HFFc6 (cell line): ENCODE data around the gene SORL1-AS1.

Experiments
- DNase-seq: peaks from one replicate; pipeline ENCODE4 v3.0.0-alpha.2; 2018
- H3K27ac Mint-ChIP-seq: 2 replicates; pipeline ENCODE4 v1.8.0; 2020; ENCODE audit warnings: mild to moderate bottlenecking, mixed read lengths
- H3K27me3 Mint-ChIP-seq: 2 replicates; pipeline ENCODE4 v1.8.0; 2021; ENCODE audit warnings: mild to moderate bottlenecking, moderate library complexity, mixed read lengths; ENCODE audit not compliant: insufficient read depth
- H3K36me3 Mint-ChIP-seq: 2 replicates; pipeline ENCODE4 v1.8.0; 2021; ENCODE audit warnings: low read depth, mixed read lengths
- H3K4me1 Mint-ChIP-seq: 2 replicates; pipeline ENCODE4 v1.8.0; 2020; ENCODE audit warnings: low read depth, mixed read lengths
- H3K4me3 Mint-ChIP-seq: 2 replicates; pipeline ENCODE4 v1.8.0; 2020; ENCODE audit warnings: mild to moderate bottlenecking, moderate library complexity, mixed read lengths
- H3K9me3 Mint-ChIP-seq: 2 replicates; pipeline ENCODE4 v1.8.0; 2020; ENCODE audit warnings: mild to moderate bottlenecking, mixed read lengths
- TF ChIP-seq, protein P1 (sequence below): fragments of 200-600 bp; sonication (generic); IDR thresholded peaks from 2 replicates; pipeline ENCODE4 v1.5.0; 2021; ENCODE audit warnings: antibody characterized with exemption, mild to moderate bottlenecking

Gene SORL1-AS1

GRCh38 chr11:121473064-121473777, 20.5 kb upstream of the SORL1-AS1 start:
- no peaks in the 10 kb centered on the region for H3K36me3 Mint-ChIP-seq
- TF ChIP-seq, protein P1, sequence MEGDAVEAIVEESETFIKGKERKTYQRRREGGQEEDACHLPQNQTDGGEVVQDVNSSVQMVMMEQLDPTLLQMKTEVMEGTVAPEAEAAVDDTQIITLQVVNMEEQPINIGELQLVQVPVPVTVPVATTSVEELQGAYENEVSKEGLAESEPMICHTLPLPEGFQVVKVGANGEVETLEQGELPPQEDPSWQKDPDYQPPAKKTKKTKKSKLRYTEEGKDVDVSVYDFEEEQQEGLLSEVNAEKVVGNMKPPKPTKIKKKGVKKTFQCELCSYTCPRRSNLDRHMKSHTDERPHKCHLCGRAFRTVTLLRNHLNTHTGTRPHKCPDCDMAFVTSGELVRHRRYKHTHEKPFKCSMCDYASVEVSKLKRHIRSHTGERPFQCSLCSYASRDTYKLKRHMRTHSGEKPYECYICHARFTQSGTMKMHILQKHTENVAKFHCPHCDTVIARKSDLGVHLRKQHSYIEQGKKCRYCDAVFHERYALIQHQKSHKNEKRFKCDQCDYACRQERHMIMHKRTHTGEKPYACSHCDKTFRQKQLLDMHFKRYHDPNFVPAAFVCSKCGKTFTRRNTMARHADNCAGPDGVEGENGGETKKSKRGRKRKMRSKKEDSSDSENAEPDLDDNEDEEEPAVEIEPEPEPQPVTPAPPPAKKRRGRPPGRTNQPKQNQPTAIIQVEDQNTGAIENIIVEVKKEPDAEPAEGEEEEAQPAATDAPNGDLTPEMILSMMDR, result no peak
- no peak overlapping the region for H3K4me3 Mint-ChIP-seq
- H3K4me1 Mint-ChIP-seq, result peaks cover 9% of the 10 kb centered on the region
- peaks cover 20% of the 10 kb centered on the region for H3K27me3 Mint-ChIP-seq
- H3K9me3 Mint-ChIP-seq, result no peaks in the 10 kb centered on the region
- H3K27ac Mint-ChIP-seq, result no peak overlapping the region
- DNase-seq, result peak; percentile 19

- no peaks in the 10 kb centered on the region for H3K36me3 Mint-ChIP-seq
Measured at GRCh38 chr11:121472312-121472711, 19.5 kb upstream of the SORL1-AS1 start.

DNA sequence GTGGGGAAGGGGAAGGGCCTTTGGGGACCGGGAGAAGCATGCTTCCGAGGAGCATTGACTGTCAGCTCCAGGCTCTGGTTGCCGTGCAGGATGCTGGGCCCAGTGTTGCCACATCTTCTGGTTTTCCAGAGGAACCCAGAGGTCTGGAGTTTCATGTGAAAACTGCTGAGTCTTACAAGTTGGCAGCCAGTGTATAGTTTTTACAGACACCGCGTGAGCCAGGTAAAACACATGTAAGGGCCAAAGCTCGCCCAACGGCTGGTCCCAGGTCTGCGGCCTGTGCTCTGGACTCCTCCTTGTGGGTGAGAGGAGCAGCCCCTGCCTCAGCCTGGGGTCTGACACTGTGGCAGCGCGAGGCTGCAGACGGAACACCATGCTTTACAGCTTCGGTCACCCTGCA, 18.4 kb upstream of the SORL1-AS1 start:
- no peak for DNase-seq

More at GRCh38 chr11:121472312-121472711, 19.5 kb upstream of the SORL1-AS1 start:
- TF ChIP-seq, protein P1, result no peak
- DNase-seq, result no peak
- H3K27ac Mint-ChIP-seq, result no peak overlapping the region
- H3K27me3 Mint-ChIP-seq, result peaks cover 18% of the 10 kb centered on the region
- H3K4me1 Mint-ChIP-seq, result peaks cover 15% of the 10 kb centered on the region
- no peak overlapping the region for H3K4me3 Mint-ChIP-seq
- H3K9me3 Mint-ChIP-seq, result no peaks in the 10 kb centered on the region

DNA sequence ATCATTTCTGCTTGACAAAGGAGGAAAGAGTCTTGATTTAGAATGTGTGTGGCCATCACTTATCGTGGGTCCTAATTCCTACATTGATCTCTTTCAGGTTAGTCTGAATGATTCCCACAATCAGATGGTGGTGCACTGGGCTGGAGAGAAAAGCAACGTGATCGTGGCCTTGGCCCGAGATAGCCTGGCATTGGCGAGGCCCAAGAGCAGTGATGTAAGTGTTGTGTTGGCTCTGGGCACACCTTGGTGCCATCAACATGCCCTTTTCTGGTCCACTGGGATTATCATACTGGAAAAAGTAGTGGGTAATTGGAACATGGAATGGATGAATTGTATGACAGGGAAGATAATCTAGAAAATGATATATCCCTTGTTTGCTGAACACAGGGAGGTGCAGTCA, 17.1 kb upstream of the SORL1-AS1 start:
- H3K36me3 Mint-ChIP-seq, result no peaks in the 10 kb centered on the region
- peaks cover 39% of the 10 kb centered on the region for H3K4me1 Mint-ChIP-seq
- H3K27me3 Mint-ChIP-seq, result peaks cover 7% of the 10 kb centered on the region
- TF ChIP-seq, protein P1, result no peak
- H3K4me3 Mint-ChIP-seq, result no peak overlapping the region
- no peak for DNase-seq
- H3K27ac Mint-ChIP-seq, result no peak overlapping the region
- H3K9me3 Mint-ChIP-seq, result no peaks in the 10 kb centered on the region

More for the DNA sequence above, 18.4 kb upstream of the SORL1-AS1 start:
- Mint-ChIP-seq H3K4me1 (peaks cover 27% of the 10 kb centered on the region), H3K4me3 (no peak overlapping the region), H3K27ac (no peak overlapping the region), H3K27me3 (peaks cover 15% of the 10 kb centered on the region), H3K36me3 (no peaks in the 10 kb centered on the region), H3K9me3 (no peaks in the 10 kb centered on the region)
- TF ChIP-seq, protein P1, result no peak

DNA sequence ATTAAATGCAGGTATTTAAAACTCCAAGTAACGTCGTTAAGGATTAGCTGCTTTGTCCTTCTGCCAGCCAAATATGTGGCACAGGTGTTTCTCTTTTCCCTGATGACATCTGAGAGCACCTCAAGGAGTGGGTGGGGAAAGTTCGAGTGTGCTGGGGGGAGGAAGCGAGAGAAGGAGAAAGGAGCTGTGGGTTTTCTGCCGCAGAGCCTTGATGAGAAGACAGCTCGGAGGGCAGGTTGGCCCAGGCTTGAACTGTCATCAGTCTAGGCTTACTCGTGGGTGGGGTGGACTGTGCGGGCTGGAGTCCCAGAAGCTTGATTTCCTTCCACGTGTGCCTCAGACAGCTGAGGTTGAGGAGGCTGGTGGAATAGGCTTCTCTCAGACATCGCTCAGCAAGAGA, 15.2 kb upstream of the SORL1-AS1 start:
- H3K4me3 Mint-ChIP-seq, result no peak overlapping the region; the same call in 1 of the 2 replicates
- peaks cover 7% of the 10 kb centered on the region for H3K27me3 Mint-ChIP-seq
- no peak for DNase-seq
- TF ChIP-seq, protein P1, result no peak
- H3K4me1 Mint-ChIP-seq, result peaks cover 53% of the 10 kb centered on the region
- H3K9me3 Mint-ChIP-seq, result no peaks in the 10 kb centered on the region
- H3K36me3 Mint-ChIP-seq, result no peaks in the 10 kb centered on the region
- H3K27ac Mint-ChIP-seq, result no peak overlapping the region
